Breast epithelium (tissue), 4 donors: ENCODE data around the gene C17orf113. TPM values are rescaled to one million over a fixed set of nuclear protein-coding genes. Genes with fewer than 3 reads are reported as not detected.

ENCODE experiments used
- DNase-seq, 2 donors: peaks; one replicate each; pipeline ENCODE4 v3.0.0-alpha.2; 2019; ENCODE audit warnings: low spot score in 2 of 2
- H3K27ac ChIP-seq, 2 donors: fragments of 200-600 bp; sonication (generic) in 1 of 2; one replicate each; pipeline ENCODE4 v1.5.1; 2016 to 2019; ENCODE audit warnings: mild to moderate bottlenecking in 1 of 2
- H3K27me3 ChIP-seq, 2 donors: fragments of 200-600 bp; sonication (generic) in 1 of 2; one replicate each; pipeline versions ENCODE4 v1.5.1 to v1.6.0; 2017 to 2019; ENCODE audit warnings: control low read depth in 1 of 2, mild to moderate bottlenecking in 1 of 2
- H3K36me3 ChIP-seq: fragments of 200-600 bp; one replicate; pipeline ENCODE4 v1.5.1; 2019
- H3K4me1 ChIP-seq, 2 donors: fragments of 200-600 bp; sonication (generic); one replicate each; pipeline ENCODE4 v1.5.1; 2016 to 2019; ENCODE audit warnings: control low read depth in 1 of 2
- H3K4me3 ChIP-seq, 3 donors: fragments of 200-600 bp; sonication (generic); 1 replicate in 2 of 3; 2 replicates in 1 of 3; pipeline ENCODE4 v1.5.1; 2016 to 2019; ENCODE audit warnings: mild to moderate bottlenecking in 3 of 3, moderate library complexity in 2 of 3
- H3K9me3 ChIP-seq, 2 donors: fragments of 200-600 bp; sonication (generic) in 1 of 2; one replicate each; pipeline ENCODE4 v1.5.1; 2016 to 2019; ENCODE audit warnings: control low read depth in 1 of 2
- POLR2A ChIP-seq: fragments of 450-650 bp; IDR thresholded peaks from one replicate; pipeline ENCODE4 v1.6.1; 2016; ENCODE audit warnings: antibody characterized with exemption, mild to moderate bottlenecking, moderate library complexity
- POLR2AphosphoS5 ChIP-seq, 3 donors: sonication (generic); formaldehyde crosslinking; IDR thresholded peaks; one replicate each; pipeline ENCODE4 v1.6.1; 2017; ENCODE audit warnings: antibody characterized with exemption in 3 of 3
- intact Hi-C: fragments of 100-400 bp; cut with DNase I; formaldehyde crosslinking; loops from one replicate; pipeline ENCODE4 v1.15.1; 2023; ENCODE audit warnings: low total_unique reads
- total RNA-seq, 3 donors: library from RNA; depleted of rRNA; stranded (reverse); fragments of >200 nt; gene quantifications; one replicate each; pipeline ENCODE4 v1.1.0, GENCODE V29; 2016
- TF ChIP-seq, protein P1 (sequence below), 3 donors: fragments of 450-650 bp; IDR thresholded peaks; one replicate each; pipeline ENCODE4 v1.5.1; 2016 to 2017; ENCODE audit warnings: antibody characterized with exemption in 3 of 3, mild to moderate bottlenecking in 3 of 3, moderate library complexity in 3 of 3

C17orf113 gene
- total RNA-seq, 3 donors from 2014 or later, result 1.3 to 4.0 (median 2.3) TPM

DNA sequence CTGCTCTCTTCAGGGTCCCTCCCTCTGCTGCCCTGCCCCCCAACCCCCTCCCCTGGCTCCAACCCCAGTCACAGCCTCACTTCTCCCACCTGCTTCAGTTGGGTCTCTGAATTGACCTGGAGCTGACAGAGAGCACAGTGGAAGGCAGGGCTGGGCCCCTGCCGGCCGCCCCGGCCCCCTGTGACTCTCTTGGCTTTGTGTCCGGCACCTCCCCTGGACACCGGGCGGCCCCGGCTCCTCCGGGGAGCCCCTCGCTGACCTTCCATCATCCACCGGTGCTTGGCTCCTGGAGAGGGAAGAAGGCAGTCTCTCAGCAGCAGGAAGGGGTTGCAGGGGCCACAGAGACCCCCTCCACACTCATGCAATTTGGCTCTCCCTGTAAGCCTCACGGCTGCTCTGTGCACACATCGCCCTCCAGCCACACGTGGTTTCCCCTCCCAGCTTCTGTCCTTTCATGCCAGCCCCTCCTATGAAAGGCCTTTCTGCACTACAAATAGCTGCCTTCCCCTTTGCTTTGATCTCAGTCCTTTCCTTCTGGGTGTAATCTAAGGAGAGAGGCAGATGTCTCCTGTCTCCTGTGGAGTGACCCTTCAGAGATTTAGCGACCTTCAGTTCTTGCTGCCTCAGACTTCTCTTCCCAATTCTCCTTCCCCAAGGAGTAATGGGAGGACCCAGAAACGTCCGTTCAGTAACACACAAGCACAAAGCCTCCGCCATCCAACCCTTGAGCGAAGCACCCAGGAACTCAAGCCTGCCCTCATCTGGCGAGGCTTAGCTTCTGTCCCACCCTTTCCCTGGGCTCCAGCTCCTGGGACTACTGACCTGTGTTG is 22.2 kb downstream of the C17orf113 start:
- Histone ChIP-seq H3K27ac (no peak overlapping the region), H3K9me3 (no peaks in the 10 kb centered on the region), H3K4me3 (no peak overlapping the region), H3K27me3 (no peaks in the 10 kb centered on the region), H3K4me1 (peaks cover 3 to 7% of the 10 kb centered on the region in 2 donors), H3K36me3 (no peaks in the 10 kb centered on the region)
- no peak for DNase-seq
- TF ChIP-seq POLR2A, result no peak
- no peak for TF ChIP-seq POLR2AphosphoS5 (IDR thresholded peaks at IDR 0.05)
- intact Hi-C loops, result loop anchor here (5.0 to 10.0 kb wide), 2 partner anchors 63 to 84 kb away; partner anchors contain the start of genes CNP and DHX58

DNA sequence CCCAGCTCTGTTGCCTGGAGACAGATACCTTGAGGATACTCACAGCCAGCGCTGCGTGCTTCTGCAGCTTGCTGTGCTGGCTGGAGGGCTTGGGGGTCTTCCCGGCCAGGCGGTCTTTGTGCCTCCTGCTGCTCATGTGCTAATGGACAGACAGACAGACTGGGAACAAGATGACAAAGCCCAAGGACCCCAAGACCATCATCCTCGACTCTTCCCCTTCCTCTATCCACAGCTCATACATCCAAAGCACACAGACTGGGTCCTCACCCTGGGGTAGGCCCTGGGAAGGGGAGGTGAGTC is 22.9 kb downstream of the C17orf113 start:
- Histone ChIP-seq H3K4me3 (no peak overlapping the region), H3K4me1 (peaks cover 3 to 7% of the 10 kb centered on the region in 2 donors), H3K27me3 (no peaks in the 10 kb centered on the region), H3K27ac (no peak overlapping the region), H3K9me3 (no peaks in the 10 kb centered on the region), H3K36me3 (no peaks in the 10 kb centered on the region)
- intact Hi-C loops, result loop anchor here (5.0 to 10.0 kb wide), 2 partner anchors 63 to 85 kb away; partner anchors contain the start of genes CNP and DHX58
- DNase-seq, result no peak
- TF ChIP-seq POLR2AphosphoS5 (IDR thresholded peaks at IDR 0.05) (no peak), POLR2A (no peak)
- TF ChIP-seq, protein P1, sequence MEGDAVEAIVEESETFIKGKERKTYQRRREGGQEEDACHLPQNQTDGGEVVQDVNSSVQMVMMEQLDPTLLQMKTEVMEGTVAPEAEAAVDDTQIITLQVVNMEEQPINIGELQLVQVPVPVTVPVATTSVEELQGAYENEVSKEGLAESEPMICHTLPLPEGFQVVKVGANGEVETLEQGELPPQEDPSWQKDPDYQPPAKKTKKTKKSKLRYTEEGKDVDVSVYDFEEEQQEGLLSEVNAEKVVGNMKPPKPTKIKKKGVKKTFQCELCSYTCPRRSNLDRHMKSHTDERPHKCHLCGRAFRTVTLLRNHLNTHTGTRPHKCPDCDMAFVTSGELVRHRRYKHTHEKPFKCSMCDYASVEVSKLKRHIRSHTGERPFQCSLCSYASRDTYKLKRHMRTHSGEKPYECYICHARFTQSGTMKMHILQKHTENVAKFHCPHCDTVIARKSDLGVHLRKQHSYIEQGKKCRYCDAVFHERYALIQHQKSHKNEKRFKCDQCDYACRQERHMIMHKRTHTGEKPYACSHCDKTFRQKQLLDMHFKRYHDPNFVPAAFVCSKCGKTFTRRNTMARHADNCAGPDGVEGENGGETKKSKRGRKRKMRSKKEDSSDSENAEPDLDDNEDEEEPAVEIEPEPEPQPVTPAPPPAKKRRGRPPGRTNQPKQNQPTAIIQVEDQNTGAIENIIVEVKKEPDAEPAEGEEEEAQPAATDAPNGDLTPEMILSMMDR (IDR thresholded peaks at IDR 0.05), result no peak

DNA sequence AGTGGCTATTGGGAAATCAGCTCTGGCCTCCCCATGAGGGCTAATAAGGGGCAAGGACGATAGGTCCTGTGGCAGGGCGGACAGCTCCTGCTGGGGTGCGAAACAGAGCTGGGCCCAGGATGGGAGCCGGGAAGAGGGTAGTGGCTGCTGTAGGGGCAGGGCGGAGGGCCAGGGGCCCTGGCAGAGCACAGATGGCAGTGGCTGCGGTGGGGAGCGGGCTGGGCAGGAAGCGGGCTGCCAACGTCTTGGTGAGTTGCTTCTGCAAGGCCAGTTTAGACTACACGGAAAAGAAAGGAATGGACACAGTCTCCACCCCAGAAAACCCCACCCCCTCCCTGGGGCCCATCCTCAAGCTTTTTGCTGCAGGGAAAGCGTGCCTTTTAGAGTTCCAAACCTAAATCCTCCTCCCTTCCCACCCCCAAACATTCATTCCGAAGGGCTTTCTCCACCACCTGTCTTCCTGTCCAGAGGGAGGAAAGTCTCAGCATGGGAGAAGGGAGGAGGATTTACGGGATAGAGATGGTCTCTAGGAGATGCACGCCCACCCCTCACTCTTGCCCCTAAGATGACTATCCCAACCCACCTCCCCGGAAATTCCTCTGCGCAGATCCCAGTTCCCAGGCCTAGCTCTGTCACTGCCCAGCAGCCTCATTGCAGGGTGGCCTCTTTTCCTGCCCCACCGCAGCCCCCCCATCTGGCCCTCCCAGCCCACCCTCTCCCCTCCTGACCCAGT is 23.4 kb downstream of the C17orf113 start:
- Histone ChIP-seq H3K4me3 (no peak overlapping the region), H3K9me3 (no peaks in the 10 kb centered on the region), H3K4me1 (peaks cover 3 to 7% of the 10 kb centered on the region in 2 donors), H3K27me3 (no peaks in the 10 kb centered on the region), H3K27ac (no peak overlapping the region), H3K36me3 (no peaks in the 10 kb centered on the region)
- DNase-seq, result no peak
- TF ChIP-seq POLR2AphosphoS5 (IDR thresholded peaks at IDR 0.05) (no peak), POLR2A (no peak)
- TF ChIP-seq, protein P1 (IDR thresholded peaks at IDR 0.05), result no peak
- intact Hi-C loops, result loop anchor here (5.0 to 10.0 kb wide), 2 partner anchors 62 to 85 kb away; partner anchors contain the start of genes CNP and DHX58

DNA sequence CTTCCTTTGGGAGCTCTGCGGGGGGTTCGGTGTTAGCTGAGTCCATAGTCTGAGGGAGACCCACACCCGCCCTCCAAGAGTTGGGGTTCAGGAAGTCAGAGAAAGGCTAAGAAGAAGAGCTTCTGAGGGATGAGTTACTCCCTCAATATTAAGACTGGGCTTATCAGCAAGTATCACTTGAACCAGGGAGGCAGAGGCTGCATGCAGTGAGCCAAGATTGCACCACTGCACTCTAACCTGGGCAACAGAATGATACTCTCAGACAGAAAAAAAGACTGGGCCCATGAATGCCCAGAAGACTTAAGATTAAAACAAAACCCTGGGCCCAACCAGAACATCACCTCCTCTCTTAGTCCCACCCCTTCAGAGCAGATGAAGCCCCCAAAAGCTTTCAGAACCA is 24.5 kb downstream of the C17orf113 start:
- Histone ChIP-seq H3K36me3 (no peaks in the 10 kb centered on the region), H3K9me3 (no peaks in the 10 kb centered on the region), H3K4me1 (peaks cover 3 to 7% of the 10 kb centered on the region in 2 donors), H3K27ac (no peak overlapping the region), H3K27me3 (no peaks in the 10 kb centered on the region), H3K4me3 (no peak overlapping the region)
- DNase-seq, result no peak
- TF ChIP-seq POLR2AphosphoS5 (IDR thresholded peaks at IDR 0.05) (no peak), POLR2A (no peak)
- TF ChIP-seq, protein P1 (IDR thresholded peaks at IDR 0.05), result no peak
- intact Hi-C loops, result loop anchor here (5.0 to 10.0 kb wide), 2 partner anchors 61 to 86 kb away; partner anchors contain the start of genes CNP and DHX58

DNA sequence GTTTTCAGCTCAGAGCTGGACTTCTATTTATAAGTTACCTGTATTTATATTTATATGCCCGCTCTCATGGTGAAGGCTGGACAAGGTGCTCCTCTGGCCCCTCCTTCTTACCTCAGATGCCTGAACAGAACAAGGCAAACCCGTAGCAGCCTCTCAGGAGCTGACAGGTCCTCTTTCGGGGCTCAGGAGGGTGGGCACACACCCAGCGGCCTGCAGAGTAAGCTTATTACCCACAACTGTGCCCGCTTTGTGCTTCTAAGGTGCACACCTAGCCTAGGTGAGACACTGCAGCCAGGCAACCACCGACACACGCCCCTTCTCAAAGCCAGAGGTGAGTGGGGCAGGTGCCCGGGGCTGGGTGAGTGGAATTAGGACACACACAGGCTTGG is 25.2 kb downstream of the C17orf113 start:
- TF ChIP-seq, protein P1 (IDR thresholded peaks at IDR 0.05), result no peak
- no peak for TF ChIP-seq POLR2AphosphoS5 (IDR thresholded peaks at IDR 0.05)
- no peak for TF ChIP-seq POLR2A
- peak overlapping the region; percentile 69 to 75 for H3K27ac ChIP-seq
- H3K4me3 ChIP-seq, result no peak overlapping the region
- no peaks in the 10 kb centered on the region for H3K9me3 ChIP-seq
- DNase-seq, result no peak
- H3K4me1 ChIP-seq, result peaks cover 3 to 7% of the 10 kb centered on the region in 2 donors
- no peaks in the 10 kb centered on the region for H3K27me3 ChIP-seq
- no peaks in the 10 kb centered on the region for H3K36me3 ChIP-seq
- intact Hi-C loops, result loop anchor here (5.0 to 10.0 kb wide), 2 partner anchors 60 to 87 kb away; partner anchors contain the start of genes CNP and DHX58
